Motor neuron (in vitro differentiated cells): ENCODE data around the gene CACTIN. TPM values are rescaled to one million over a fixed set of nuclear protein-coding genes. Genes with fewer than 3 reads are reported as not detected.
"Not testable (repeated sequence)": the region's sequence is repeated elsewhere in the genome, so short reads cannot be mapped to it uniquely, and the experiment has no call there.

Source experiments
- ATAC-seq, 8 experiments: fragments of 200-7000 bp; cut with Tn5 transposase; replicated peaks in 6 of 8; 2 replicates each; pipeline ENCODE4 v1.8.0; 2021; ENCODE audit warnings: mild to moderate bottlenecking in 8 of 8, moderate library complexity in 8 of 8
- H3K27ac ChIP-seq, 2 donors: fragments of 250-450 bp; sonication (Bioruptor Pico); 2 replicates each; pipeline ENCODE4 v1.9.0; 2021; ENCODE audit warnings: antibody characterized with exemption in 2 of 2, mild to moderate bottlenecking in 2 of 2, moderate library complexity in 1 of 2
- H3K4me1 ChIP-seq, 2 donors: fragments of 250-450 bp; sonication (Bioruptor Pico); replicated peaks in 1 of 2; 2 replicates each; pipeline ENCODE4 v1.6.1; 2021; ENCODE audit warnings: antibody characterized with exemption in 2 of 2, mild to moderate bottlenecking in 2 of 2, moderate library complexity in 1 of 2
- H3K4me3 ChIP-seq, 5 donors: fragments of 250-450 bp; sonication (Bioruptor Pico); 2 replicates each; pipeline ENCODE4 v1.9.0; 2021; ENCODE audit warnings: antibody characterized with exemption in 5 of 5, mild to moderate bottlenecking in 5 of 5, moderate library complexity in 4 of 5
- WGBS, 10 experiments: fragments of 450-650 bp; shearing (Covaris generic); methylation state at CpG; one replicate each; pipeline ENCODE4 v1.0.0; 2022; 5-methylcytosine and 5-hydroxymethylcytosine counted together
- in situ Hi-C, 9 experiments: fragments of 400-800 bp; cut with MboI; loops; one replicate each; pipeline ENCODE4 v1.15.0; 2021; ENCODE audit warnings: low sequenced_read_pairs in 9 of 9, low pct_unique_long_range_greater_than_20kb in 2 of 9; ENCODE audit not compliant: unreplicated experiment in 9 of 9
- total RNA-seq, 8 experiments: library from RNA; unstranded; fragments of 300-600 nt; gene quantifications; 2 replicates each; pipeline versions ENCODE4 v1.2.3 to v1.2.4, GENCODE V29; 2022

The CACTIN gene
- total RNA-seq, 8 experiments from 2014 or later = 11.7 to 23.0 (median 15.7) TPM

GRCh38 chr19:3577723-3578344 lies 48.8 kb downstream of the CACTIN start:
- no peak for ATAC-seq
- no peak overlapping the region for H3K4me3 ChIP-seq
- in situ Hi-C loops = no loop called here
- H3K27ac ChIP-seq = no peak overlapping the region
- H3K4me1 ChIP-seq = peaks cover 7 to 19% of the 10 kb centered on the region in 2 donors
- WGBS, 10 experiments = 97% methylated on average over 7 of the region's 60 CpGs; no CpG with 5 or more reads in 9 of the 10 experiments

DNA sequence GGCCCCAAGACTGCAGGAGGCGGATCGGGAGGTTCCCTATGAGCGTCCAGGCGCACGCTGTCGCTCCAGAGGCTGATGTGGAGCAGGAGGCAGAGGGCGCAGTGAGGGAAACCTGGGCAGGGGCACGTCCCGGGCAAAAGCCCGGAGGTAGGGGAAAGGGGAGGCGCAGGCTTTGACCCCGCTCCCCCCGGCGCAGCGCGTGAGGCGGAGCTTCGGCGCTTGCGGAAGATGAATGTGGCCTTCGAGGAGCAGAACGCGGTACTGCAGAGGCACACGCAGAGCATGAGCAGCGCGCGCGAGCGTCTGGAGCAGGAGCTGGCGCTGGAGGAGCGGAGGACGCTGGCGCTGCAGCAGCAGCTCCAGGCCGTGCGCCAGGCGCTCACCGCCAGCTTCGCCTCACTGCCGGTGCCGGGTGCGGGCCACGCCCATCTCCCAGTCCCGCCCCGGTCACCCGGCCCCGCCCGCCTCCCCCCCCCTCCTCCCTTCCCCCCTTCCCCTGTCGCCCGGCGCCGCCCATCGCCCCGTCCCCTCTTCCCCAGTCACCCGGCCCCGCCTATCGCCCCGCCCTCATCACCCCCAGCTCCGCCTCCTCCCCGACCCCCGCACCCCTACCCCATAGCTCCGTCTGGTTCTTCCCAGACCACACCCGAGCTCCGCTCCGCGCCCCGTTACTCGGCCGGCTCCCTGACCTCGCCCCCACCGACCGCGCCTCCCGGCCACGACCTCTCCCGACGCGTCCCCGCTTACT lies 49.7 kb downstream of the CACTIN start:
- WGBS, 10 experiments = 0 to 54% (median 36%) methylated on average over 1 to 9 of the region's 78 CpGs; no CpG with 5 or more reads in 6 of the 10 experiments
- ATAC-seq = peak; percentile 2 to 42 (median 18)
- H3K4me3 ChIP-seq = peak overlapping the region; percentile 0 to 23 (median 6)
- in situ Hi-C loops = no loop called here
- peak overlapping the region; percentile 21 to 68 for H3K27ac ChIP-seq
- H3K4me1 ChIP-seq = peaks cover 11 to 22% of the 10 kb centered on the region in 2 donors

DNA sequence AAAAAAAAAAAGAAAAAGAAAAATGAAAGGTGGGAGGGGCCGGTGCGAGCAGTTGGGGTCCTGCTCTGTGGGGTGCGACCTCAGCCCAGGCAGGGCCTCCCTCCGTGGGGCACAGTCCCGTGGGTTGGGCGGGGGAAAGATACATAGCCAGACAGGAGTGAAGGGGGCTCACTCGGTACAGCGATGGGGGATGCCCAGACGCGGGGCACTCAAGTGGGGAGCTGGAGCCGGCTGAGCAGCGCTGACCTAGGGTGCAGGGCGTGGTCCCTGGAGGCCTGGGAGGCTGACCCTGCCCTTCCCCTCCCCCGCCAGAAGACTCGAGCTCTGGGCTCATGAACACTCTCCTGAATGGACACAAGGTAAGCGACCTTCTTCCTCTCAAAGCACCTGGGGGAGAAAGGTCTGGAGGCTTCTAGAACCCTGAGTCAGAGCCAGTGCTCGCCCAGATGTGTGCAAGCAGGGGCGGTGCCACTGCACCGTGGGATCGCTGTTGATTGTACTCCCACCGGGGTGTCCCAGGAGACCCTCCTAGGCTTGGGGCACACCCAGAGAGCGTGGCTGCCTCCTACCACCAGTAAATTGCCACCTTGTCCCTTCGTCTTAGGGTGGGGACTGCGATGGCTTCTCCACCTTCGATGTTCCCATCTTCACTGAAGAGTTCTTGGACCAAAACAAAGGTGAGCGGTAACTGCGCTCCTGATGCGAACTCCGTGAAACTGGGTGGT lies 50.5 kb downstream of the CACTIN start:
- Histone ChIP-seq H3K27ac (peak overlapping the region in 1 of 2 donors; percentile 68), H3K4me1 (peaks cover 12 to 22% of the 10 kb centered on the region in 2 donors), H3K4me3 (peak overlapping the region in 1 of 5 donors; percentile 3)
- WGBS, 10 experiments = 43 to 85% (median 53%) methylated on average over 3 to 6 of the region's 29 CpGs; no CpG with 5 or more reads in 6 of the 10 experiments
- in situ Hi-C loops = no loop called here
- no peak for ATAC-seq

GRCh38 chr19:3575260-3575741 lies 51.3 kb downstream of the CACTIN start:
- no peak for ATAC-seq
- WGBS, 10 experiments = 60 to 100% (median 84%) methylated on average over 1 to 9 of the region's 19 CpGs; no CpG with 5 or more reads in 4 of the 10 experiments

DNA sequence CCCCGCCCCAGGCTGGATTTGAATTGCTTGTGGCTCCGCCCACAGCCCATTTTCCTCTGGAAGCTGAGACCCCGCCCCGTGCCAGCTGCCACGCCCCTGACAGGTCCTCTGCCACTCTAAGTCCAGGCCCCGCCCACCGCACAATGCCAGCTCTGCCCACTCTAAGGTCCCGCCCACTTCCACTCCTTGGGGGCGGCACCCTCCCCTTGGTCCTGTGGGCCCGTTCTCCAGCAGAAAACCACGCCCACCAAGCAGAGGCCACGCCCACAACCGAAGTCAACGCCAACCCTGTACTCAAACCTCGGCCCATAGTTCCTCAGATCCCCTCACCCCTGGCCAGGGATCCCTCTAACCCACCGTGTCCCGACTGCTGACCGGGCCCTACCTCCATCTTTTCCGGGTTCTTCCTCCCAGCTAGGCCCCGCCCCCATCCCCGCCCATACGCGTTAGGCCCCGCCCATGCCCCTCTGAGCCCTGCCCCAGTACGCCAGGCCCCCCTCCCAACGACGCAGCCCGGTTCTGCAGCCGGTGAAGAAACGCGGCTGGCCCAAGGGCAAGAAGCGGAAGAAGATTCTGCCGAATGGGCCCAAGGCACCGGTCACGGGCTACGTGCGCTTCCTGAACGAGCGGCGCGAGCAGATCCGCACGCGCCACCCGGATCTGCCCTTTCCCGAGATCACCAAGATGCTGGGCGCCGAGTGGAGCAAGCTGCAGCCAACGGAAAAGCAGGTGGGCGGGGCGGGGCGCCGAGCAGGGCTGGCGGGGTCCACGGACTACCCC lies 52.5 kb downstream of the CACTIN start:
- WGBS, 10 experiments = 0 to 7% methylated on average over 1 to 5 of the region's 55 CpGs; no CpG with 5 or more reads in 8 of the 10 experiments
- peak overlapping the region; percentile 50 to 84 (median 75) for H3K4me3 ChIP-seq
- in situ Hi-C loops = loop anchor here in 1 of 9 experiments (25.0 kb wide), 1 partner anchor 138 kb away; the partner anchor contains the start of genes PIP5K1C and TJP3
- H3K4me1 ChIP-seq = peaks cover 12% of the 10 kb centered on the region in 2 donors
- H3K27ac ChIP-seq = no peak overlapping the region
- peak in 6 of 8 experiments; percentile 1 to 34 (median 14) for ATAC-seq

More at GRCh38 chr19:3575260-3575741, 51.3 kb downstream of the CACTIN start:
- Histone ChIP-seq H3K27ac (no peak overlapping the region), H3K4me3 (no peak overlapping the region), H3K4me1 (peaks cover 12 to 19% of the 10 kb centered on the region in 2 donors)
- in situ Hi-C loops = no loop called here

DNA sequence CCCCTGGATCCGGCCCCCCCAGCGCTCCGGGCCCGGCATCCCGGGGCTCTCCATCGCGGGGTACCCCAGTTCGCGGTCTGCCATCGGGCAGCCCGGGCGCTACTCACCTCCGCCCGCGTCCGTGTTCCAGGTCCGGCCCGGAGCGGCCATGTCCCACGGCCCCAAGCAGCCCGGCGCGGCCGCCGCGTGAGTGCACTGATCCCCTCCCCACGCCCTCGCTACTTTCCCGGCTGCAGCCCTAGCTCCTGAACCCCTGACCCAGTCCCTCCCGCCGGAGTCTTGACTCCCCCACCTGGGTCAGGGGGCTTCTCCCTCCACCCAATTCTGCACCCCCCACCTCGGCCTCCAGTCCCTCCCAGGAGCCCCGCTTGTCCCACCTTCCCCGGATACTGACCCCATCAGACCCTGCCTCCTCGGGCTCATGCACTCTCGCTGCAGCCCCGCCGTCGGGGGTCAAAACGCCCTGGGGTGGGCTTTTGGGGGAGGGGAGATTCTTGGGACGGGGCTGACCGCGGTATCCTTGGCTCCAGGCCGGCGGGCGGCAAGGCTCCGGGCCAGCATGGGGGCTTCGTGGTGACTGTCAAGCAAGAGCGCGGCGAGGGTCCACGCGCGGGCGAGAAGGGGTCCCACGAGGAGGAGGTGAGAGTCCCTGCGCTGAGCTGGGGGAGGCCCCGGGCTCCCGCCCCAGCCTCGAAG lies 53.3 kb downstream of the CACTIN start:
- WGBS, 10 experiments = no CpG with 5 or more reads among the region's 60 CpGs
- H3K27ac ChIP-seq = no peak overlapping the region
- in situ Hi-C loops = loop anchor here in 1 of 9 experiments (25.0 kb wide), 1 partner anchor 139 kb away; the partner anchor contains the start of genes PIP5K1C and TJP3
- peak; percentile 3 to 10 (median 4) for ATAC-seq
- peak overlapping the region; percentile 50 to 84 (median 75) for H3K4me3 ChIP-seq
- H3K4me1 ChIP-seq = peaks cover 12% of the 10 kb centered on the region in 2 donors

DNA sequence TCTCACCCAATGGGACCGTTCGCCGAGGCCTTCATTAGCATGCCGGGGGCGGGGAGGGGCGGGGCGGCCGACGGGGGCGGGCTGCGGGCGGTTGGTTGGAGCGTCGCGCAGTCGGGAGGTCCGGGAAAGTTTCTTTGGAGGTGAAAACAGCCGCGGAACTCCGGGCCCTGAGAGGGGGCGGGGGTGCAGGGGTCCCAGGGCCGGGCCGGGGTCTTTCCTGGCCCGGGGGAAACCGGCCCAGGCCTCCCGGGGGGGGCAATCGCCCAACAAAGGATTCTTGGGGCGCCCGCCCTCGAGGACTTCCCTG lies 53.8 kb downstream of the CACTIN start, which contains the start of gene HMG20B:
HMG20B (plus strand) TSS at position 90 of the 307 bp plus-strand sequence. CDS start 366 bp downstream, outside the sequence.
- Histone ChIP-seq H3K27ac (no peak within 1 kb of the TSS), H3K4me1 (peaks cover 12% of the 10 kb centered on the region in 2 donors), H3K4me3 (peak within 1 kb of the TSS; percentile 50 to 84 (median 75))
- in situ Hi-C loops = loop anchor here in 1 of 9 experiments (25.0 kb wide), 1 partner anchor 139 kb away; the partner anchor contains the start of genes PIP5K1C and TJP3
- ATAC-seq = no peak
- WGBS, 10 experiments = no CpG with 5 or more reads among the region's 30 CpGs

GRCh38 chr19:3572132-3572854 lies 54.3 kb downstream of the CACTIN start:
- Histone ChIP-seq H3K4me1 (peaks cover 12% of the 10 kb centered on the region in 2 donors), H3K4me3 (peak overlapping the region; percentile 34 to 84 (median 62)), H3K27ac (no peak overlapping the region)
- in situ Hi-C loops = loop anchor here in 1 of 9 experiments (25.0 kb wide), 1 partner anchor 140 kb away; the partner anchor contains the start of genes PIP5K1C and TJP3
- peak; percentile 82 to 95 (median 92) for ATAC-seq
- 0 to 80% (median 10%) methylated on average over 1 to 14 of the region's 48 CpGs; no CpG with 5 or more reads in 5 of the 10 experiments for WGBS, 10 experiments

DNA sequence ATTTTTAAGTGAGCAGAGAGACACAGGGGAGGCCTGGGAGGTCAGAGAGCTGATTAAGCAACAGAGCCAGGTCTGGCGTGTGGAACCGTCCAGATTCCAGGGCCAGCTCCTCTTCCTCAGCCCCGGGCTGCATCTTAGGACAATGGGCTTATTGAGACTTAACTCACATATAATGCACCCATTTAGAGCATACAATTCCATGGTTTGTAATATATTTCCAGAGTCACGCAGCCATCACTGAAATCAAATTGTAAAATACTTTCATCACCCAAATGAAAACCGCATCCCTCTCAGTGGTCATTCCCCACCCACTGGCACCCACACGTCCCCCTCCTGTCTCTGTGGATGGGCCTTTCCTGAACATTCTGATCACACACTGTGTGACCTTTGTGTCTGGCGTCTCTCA lies 56.0 kb downstream of the CACTIN start:
- 60 to 100% (median 96%) methylated on average over 1 to 6 of the region's 7 CpGs; no CpG with 5 or more reads in 3 of the 10 experiments for WGBS, 10 experiments
- H3K4me1 ChIP-seq = peaks cover 4 to 5% of the 10 kb centered on the region in 2 donors
- no peak overlapping the region for H3K4me3 ChIP-seq
- H3K27ac ChIP-seq = no peak overlapping the region
- in situ Hi-C loops = loop anchor here in 1 of 9 experiments (25.0 kb wide), 1 partner anchor 142 kb away; the partner anchor contains the start of genes PIP5K1C and TJP3
- no peak for ATAC-seq

- ATAC-seq, H3K4me3 ChIP-seq, H3K4me1 ChIP-seq, H3K27ac ChIP-seq: not testable (repeated sequence)
- WGBS, 10 experiments = 60 to 100% (median 91%) methylated on average over 1 to 11 of the region's 11 CpGs; no CpG with 5 or more reads in 1 of the 10 experiments
- in situ Hi-C loops = loop anchor here in 1 of 9 experiments (25.0 kb wide), 1 partner anchor 142 kb away; the partner anchor contains the start of genes PIP5K1C and TJP3
Observed at GRCh38 chr19:3570042-3570441, 56.5 kb downstream of the CACTIN start.

- H3K27ac ChIP-seq = no peak overlapping the region
- WGBS, 10 experiments = 78 to 95% (median 89%) methylated on average over 3 to 7 of the region's 19 CpGs; no CpG with 5 or more reads in 5 of the 10 experiments
- H3K4me1 ChIP-seq = no peaks in the 10 kb centered on the region
- no peak overlapping the region for H3K4me3 ChIP-seq
- peak in 1 of 8 experiments; percentile 45 for ATAC-seq
- in situ Hi-C loops = loop anchor here in 1 of 9 experiments (25.0 kb wide), 1 partner anchor 147 kb away; the partner anchor contains the start of genes PIP5K1C and TJP3
Observed at GRCh38 chr19:3565139-3565538, 61.5 kb downstream of the CACTIN start.
